GM04503 (cell line): ENCODE results near the gene ITGBL1.

ENCODE experiments used
- DNase-seq: peaks from one replicate; pipeline ENCODE4 v3.0.0-alpha.2; 2012; ENCODE audit warnings: low read depth

ITGBL1 gene

GRCh38 chr13:101627556-101627943 lies 175.1 kb downstream of the ITGBL1 start:
- DNase-seq, result no peak

GRCh38 chr13:101628900-101629299 lies 176.4 kb downstream of the ITGBL1 start:
- no peak for DNase-seq

GRCh38 chr13:101631395-101631794 lies 178.9 kb downstream of the ITGBL1 start:
- DNase-seq, result no peak

DNA sequence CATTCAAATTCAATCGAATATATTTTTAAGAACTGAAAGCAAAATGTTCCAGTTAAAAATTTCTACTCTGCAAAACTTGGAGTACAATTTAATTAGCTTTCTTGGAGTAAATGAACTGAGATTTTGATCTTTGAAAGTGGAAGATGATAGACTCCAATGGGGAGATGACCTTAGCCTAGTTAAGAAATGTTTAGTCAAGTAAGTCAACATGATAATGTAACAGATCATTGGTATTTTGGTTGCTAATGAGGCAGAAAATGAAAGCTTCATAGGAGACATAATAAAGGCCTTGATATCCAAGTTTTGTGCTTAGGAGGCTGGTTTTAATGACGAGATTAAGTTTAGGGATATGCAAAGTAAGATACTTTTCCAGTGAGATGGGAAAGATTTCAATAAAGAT lies 181.7 kb downstream of the ITGBL1 start:
- DNase-seq, result no peak

- no peak for DNase-seq
These were observed 187.2 kb downstream of the ITGBL1 start for GRCh38 chr13:101639711-101640110.

DNA sequence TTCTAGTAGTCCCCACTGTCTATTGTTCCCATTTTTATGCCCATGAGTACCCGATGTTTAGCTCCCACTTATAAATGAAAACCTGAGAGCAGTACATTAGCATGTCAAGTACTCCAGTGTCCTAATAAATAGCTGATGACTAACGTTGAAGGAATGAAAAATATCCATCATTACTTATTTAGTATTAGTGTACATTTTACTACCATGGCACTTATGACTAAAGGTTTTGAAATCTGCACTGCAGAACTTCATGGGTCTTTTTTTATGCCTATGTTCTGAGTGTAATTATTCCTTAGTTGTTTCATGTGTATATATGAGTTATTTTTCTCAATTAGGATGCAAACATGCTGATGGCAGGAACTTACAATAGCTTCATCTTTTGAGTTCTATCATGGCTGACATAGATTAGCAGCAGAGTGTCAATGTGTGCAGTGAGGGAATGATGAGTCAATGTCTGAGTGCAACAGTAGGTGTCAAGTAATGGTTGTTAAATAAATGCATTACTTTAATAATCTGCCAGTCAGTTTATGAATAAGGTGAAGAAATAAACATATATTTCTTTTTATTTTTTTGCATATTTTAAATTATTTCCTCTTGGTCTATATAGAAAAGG lies 188.4 kb downstream of the ITGBL1 start:
- peak; percentile 58 for DNase-seq

GRCh38 chr13:101645871-101646270 lies 193.4 kb downstream of the ITGBL1 start:
- no peak for DNase-seq

GRCh38 chr13:101647760-101648159 lies 195.3 kb downstream of the ITGBL1 start:
- no peak for DNase-seq

DNA sequence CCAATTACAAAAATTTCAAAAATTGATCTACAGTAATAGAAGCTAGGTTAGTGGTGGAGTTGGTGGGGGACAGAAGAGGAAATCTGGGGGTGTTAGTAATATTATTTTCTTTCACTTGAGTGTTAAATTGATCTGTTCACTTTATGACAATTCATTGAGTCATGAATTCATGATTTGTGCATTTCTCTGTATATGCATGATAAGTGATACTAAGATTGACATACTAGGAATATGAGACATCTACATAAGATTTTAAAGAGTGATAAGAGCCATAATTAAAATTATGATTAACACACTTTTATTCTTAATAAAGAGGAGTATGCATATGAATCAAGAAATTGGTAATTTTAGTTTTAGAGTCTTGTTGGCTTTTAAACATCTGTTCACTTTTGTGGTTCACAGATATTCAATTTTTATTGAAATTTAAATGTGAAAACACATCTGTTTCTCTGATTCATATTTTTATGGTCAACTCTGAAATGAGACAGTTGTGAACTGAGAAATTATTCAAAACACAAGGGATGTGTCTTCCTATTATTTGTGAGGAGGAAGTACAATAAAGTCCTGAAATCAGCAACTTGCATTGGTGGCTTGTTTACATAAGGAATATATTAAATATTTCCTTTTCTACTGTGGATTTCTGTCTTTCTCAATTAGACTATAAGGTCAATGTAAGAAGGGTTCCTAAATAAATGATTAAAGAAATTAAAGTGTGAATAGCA lies 196.5 kb downstream of the ITGBL1 start:
- DNase-seq, result no peak

DNA sequence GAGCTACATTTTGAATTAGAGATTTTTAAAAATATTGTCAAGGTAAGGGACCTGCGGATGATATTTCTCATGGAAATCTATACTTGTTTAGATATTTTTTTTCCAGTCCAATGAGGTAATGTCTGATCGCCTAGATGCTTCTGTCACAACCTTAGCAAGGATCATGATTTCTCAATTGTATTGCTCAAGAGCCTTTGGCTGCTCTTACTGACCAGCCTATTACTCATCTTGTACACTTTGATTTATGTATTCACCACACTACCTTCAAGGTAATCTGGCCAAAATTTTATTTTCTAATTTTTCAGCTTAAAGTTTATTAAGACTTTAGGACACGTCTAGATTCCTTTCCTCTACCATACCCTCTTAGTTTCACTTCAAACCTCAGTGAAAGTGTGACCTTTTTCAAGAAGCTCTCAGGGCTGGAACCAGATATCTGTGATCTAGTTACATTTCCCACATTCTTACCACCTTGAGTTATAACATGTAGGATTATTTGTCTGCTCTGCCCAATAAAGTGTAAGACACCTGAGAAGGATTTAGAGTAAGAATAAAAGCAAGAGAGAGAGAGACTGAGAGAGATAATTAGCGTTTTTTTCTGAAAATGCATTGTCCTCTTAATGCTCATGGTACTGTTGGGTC lies 197.1 kb downstream of the ITGBL1 start:
- peak; percentile 52 for DNase-seq

- DNase-seq, result no peak
These were observed 202.4 kb downstream of the ITGBL1 start for GRCh38 chr13:101654883-101655282.

GRCh38 chr13:101655435-101655834 lies 203.0 kb downstream of the ITGBL1 start:
- no peak for DNase-seq

GRCh38 chr13:101660711-101661110 lies 208.2 kb downstream of the ITGBL1 start:
- no peak for DNase-seq

DNA sequence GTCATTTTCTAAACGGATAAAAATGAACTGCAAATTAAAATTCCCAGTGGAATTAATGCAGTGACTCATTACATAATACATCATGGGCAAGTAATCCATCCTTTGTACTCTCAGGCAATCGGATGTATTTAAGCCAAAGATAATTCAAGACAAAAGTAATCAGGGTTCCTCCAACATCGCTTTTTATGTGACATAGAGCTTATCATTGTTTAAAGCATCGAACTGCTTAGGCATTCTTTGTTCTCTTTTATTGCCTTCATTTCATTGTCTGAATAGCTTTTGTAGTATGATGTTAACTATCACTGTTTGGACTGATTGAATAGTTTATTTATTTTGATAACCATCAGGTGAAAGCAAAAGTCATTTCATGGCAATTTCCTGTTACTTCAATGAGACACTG lies 209.4 kb downstream of the ITGBL1 start:
- DNase-seq, result no peak

GRCh38 chr13:101673360-101674105 lies 221.1 kb downstream of the ITGBL1 start:
- DNase-seq, result no peak

GRCh38 chr13:101681834-101682233 lies 229.4 kb downstream of the ITGBL1 start:
- no peak for DNase-seq

- no peak for DNase-seq
These were observed 233.5 kb downstream of the ITGBL1 start for GRCh38 chr13:101686003-101686402.

DNA sequence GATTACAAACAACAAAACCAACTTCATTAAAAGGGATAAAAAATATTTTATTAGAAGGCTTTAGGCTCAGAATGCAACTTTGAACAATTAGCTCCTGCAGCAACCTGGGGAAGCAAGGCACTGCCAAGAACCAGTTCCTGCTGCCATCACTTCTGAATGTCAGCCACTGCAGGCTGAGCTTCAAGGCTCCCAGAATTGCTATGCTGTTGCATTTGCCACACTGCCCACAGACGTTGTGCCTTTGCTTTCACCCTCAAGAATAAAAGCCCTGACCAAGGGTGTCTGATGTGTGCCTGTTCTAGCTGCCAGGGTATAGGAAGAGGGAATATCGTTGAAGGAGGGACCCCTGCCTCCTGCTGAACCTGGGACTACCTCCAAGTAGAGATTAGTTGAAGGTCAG lies 238.4 kb downstream of the ITGBL1 start:
- no peak for DNase-seq

DNA sequence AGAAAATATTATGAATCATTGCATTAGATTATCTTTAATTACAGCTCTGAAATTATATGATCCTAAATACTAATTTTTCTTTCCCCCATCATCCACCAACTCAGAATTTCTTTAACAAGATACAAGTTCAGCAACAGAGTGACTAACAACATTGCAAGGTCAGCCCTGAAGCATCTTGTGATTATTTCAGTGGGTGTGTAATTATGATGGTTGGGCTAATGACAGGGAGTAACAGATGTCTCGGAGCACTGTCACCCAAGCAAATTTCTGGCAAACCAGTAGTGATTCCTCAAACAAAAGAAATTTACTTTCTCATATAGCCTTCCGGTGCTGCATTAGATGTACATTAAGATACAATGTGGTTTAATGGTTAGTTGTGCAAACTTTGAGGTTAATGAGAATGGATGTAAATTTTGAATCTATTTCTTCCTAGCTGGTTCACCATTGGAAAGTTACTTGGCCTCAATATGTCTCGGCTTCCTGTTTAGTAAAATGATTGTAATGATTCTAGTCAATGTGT lies 238.9 kb downstream of the ITGBL1 start:
- no peak for DNase-seq

DNA sequence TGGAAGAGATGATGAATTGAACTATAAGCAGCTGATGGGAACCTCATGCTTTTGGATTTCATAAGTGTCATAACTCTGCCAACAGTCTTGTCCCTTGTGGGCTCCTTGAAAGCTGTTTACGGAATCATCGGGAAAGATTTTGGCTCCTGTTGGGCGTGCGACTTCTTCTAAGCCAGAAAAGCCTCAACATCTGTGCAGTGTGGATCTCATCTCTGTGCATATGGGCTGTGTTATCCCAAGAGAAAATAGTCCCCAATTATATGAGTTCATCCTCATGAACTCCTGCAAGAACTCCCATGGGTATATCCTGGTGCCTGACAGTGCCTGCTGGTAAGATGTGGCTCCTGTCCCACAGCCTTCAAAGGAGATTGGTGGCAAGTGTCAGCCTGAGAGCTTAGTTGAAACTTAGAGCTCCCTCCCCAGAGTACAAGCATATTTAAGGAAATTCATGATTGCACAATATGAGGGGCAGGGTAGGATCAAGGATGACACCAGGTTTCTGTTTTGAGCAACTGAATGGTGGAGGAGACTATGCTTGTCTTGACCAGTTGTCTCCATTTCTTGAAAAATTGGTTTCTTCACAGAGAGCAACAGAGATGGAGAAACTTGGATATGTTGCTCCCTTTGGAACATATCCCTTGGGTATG lies 243.5 kb downstream of the ITGBL1 start:
- no peak for DNase-seq

GRCh38 chr13:101697745-101698144 lies 245.3 kb downstream of the ITGBL1 start:
- DNase-seq, result no peak

GRCh38 chr13:101698400-101698799 lies 245.9 kb downstream of the ITGBL1 start:
- DNase-seq, result no peak
